Inflammatory macrophage (primary cell): ENCODE results near the gene NNAT.
"Not testable (repeated sequence)": the region's sequence is repeated elsewhere in the genome, so short reads cannot be mapped to it uniquely, and the experiment has no call there.

Experiments used
- DNase-seq, 2 donors: peaks; one replicate each; pipeline ENCODE4 v3.0.0-alpha.2; 2020 to 2022

NNAT gene

GRCh38 chr20:37542281-37542680 is 21.2 kb downstream of the NNAT start:
- DNase-seq, result no peak

- DNase-seq, result peak; percentile 36 to 42
These were observed 22.8 kb downstream of the NNAT start for GRCh38 chr20:37543828-37544227.

GRCh38 chr20:37544386-37544785 is 23.3 kb downstream of the NNAT start:
- no peak for DNase-seq

GRCh38 chr20:37545516-37545915 is 24.5 kb downstream of the NNAT start:
- DNase-seq, result no peak

GRCh38 chr20:37547912-37548311 is 26.9 kb downstream of the NNAT start:
- no peak for DNase-seq

GRCh38 chr20:37550101-37550920 is 29.3 kb downstream of the NNAT start:
- DNase-seq, result not testable (repeated sequence)

- DNase-seq, result not testable (repeated sequence)
These were observed 30.6 kb downstream of the NNAT start for GRCh38 chr20:37551660-37552059.

GRCh38 chr20:37552415-37552814 is 31.4 kb downstream of the NNAT start:
- no peak for DNase-seq

- not testable (repeated sequence) for DNase-seq
These were observed 33.8 kb downstream of the NNAT start for GRCh38 chr20:37554721-37555298.

GRCh38 chr20:37556538-37556937 is 35.5 kb downstream of the NNAT start:
- no peak for DNase-seq

GRCh38 chr20:37558306-37558705 is 37.3 kb downstream of the NNAT start:
- no peak for DNase-seq

GRCh38 chr20:37558779-37559178 is 37.7 kb downstream of the NNAT start:
- no peak for DNase-seq

- DNase-seq, result peak; percentile 40 to 56
These were observed 38.4 kb downstream of the NNAT start for GRCh38 chr20:37559312-37560027.

GRCh38 chr20:37560629-37561028 is 39.6 kb downstream of the NNAT start:
- no peak for DNase-seq

GRCh38 chr20:37562695-37563480 is 41.8 kb downstream of the NNAT start:
- no peak for DNase-seq

GRCh38 chr20:37564016-37564387 is 43.0 kb downstream of the NNAT start:
- DNase-seq, result no peak

GRCh38 chr20:37564388-37565133 is 43.5 kb downstream of the NNAT start:
- DNase-seq, result peak; percentile 14 to 33

- DNase-seq, result no peak
These were observed 44.2 kb downstream of the NNAT start for GRCh38 chr20:37565134-37565811.

GRCh38 chr20:37566590-37567330 is 45.7 kb downstream of the NNAT start:
- DNase-seq, result no peak

- DNase-seq, result no peak
These were observed 46.2 kb downstream of the NNAT start for GRCh38 chr20:37567331-37567665.
